Neural cell (in vitro differentiated cells): ENCODE results near the gene MSH4. TPM values are rescaled to one million over a fixed set of nuclear protein-coding genes. Genes with fewer than 3 reads are reported as not detected.

ENCODE experiments used
- H2AFZ ChIP-seq: fragments of 200-600, 300-800 bp; sonication (generic), shearing (Covaris generic); 2 replicates; pipeline ENCODE4 v1.6.0; 2014; ENCODE audit warnings: low read depth, mild to moderate bottlenecking, antibody characterized with exemption, low read length, moderate library complexity
- H3F3A ChIP-seq: fragments of 200-600 bp; shearing (Covaris generic); 2 replicates; pipeline ENCODE4 v1.6.1; 2016; ENCODE audit warnings: mild to moderate bottlenecking, moderate library complexity, mixed read lengths, antibody characterized with exemption, low read length; ENCODE audit not compliant: insufficient read depth, poor library complexity, severe bottlenecking
- H3K27ac ChIP-seq: fragments of 200-600, 300-800 bp; sonication (generic), shearing (Covaris generic); 2 replicates; pipeline ENCODE4 v1.5.1; 2014; ENCODE audit warnings: mild to moderate bottlenecking, low read length, moderate library complexity
- H3K27me3 ChIP-seq: fragments of 300-800, 200-600 bp; sonication (generic), shearing (Covaris generic); 2 replicates; pipeline ENCODE4 v1.6.0; 2014; ENCODE audit warnings: mild to moderate bottlenecking, low read depth, low read length, moderate library complexity; ENCODE audit not compliant: insufficient read depth
- H3K36me3 ChIP-seq: fragments of 300-800, 200-600 bp; sonication (generic), shearing (Covaris generic); 2 replicates; pipeline ENCODE4 v1.5.1; 2014; ENCODE audit warnings: mild to moderate bottlenecking, antibody characterized with exemption, low read length, moderate library complexity; ENCODE audit not compliant: insufficient read depth
- H3K4me2 ChIP-seq: fragments of 300-800, 200-600 bp; sonication (generic), shearing (Covaris generic); 2 replicates; pipeline ENCODE4 v1.6.0; 2014; ENCODE audit warnings: mild to moderate bottlenecking, low read length
- H3K4me3 ChIP-seq: fragments of 300-800, 200-600 bp; sonication (generic), shearing (Covaris generic); 2 replicates; pipeline ENCODE4 v1.5.1; 2014; ENCODE audit warnings: mild to moderate bottlenecking, low read length, moderate library complexity
- H3K79me2 ChIP-seq: fragments of 200-600 bp; shearing (Covaris generic); replicated peaks from 2 replicates; pipeline ENCODE4 v1.6.0; 2014; ENCODE audit warnings: mild to moderate bottlenecking, low read length, moderate library complexity; ENCODE audit not compliant: insufficient read depth
- H3K9ac ChIP-seq: fragments of 300-800, 200-600 bp; sonication (generic), shearing (Covaris generic); 2 replicates; pipeline ENCODE4 v1.6.1; 2016; ENCODE audit warnings: mild to moderate bottlenecking, low read length, mixed read lengths
- H3K9me2 ChIP-seq: fragments of 200-600 bp; shearing (Covaris generic); 2 replicates; pipeline ENCODE4 v1.6.1; 2016; ENCODE audit warnings: mild to moderate bottlenecking, low read length, mixed read lengths; ENCODE audit not compliant: insufficient read depth
- H3K9me3 ChIP-seq: fragments of 200-600, 300-800 bp; sonication (generic), shearing (Covaris generic); 2 replicates; pipeline ENCODE4 v1.6.1; 2016; ENCODE audit warnings: mild to moderate bottlenecking, mixed run types, low read length, moderate library complexity, mixed read lengths
- H4K20me1 ChIP-seq: fragments of 200-600 bp; shearing (Covaris generic); 2 replicates; pipeline ENCODE4 v1.6.1; 2016; ENCODE audit warnings: mild to moderate bottlenecking, mixed run types; ENCODE audit not compliant: insufficient read depth
- CTCF ChIP-seq: fragments of 450-650 bp; IDR thresholded peaks from 2 replicates; pipeline ENCODE4 v1.5.1; 2014; ENCODE audit warnings: antibody characterized with exemption, mild to moderate bottlenecking, moderate library complexity; ENCODE audit not compliant: poor library complexity, severe bottlenecking
- EP300 ChIP-seq: fragments of 450-650 bp; conservative IDR thresholded peaks from 2 replicates; pipeline ENCODE4 v1.6.1; 2014; ENCODE audit warnings: antibody characterized with exemption, mild to moderate bottlenecking, moderate library complexity; ENCODE audit not compliant: poor library complexity, severe bottlenecking
- EZH2 ChIP-seq: fragments of 200-600, 300-800 bp; shearing (Covaris generic), sonication (generic); IDR thresholded peaks from 2 replicates; pipeline ENCODE4 v1.6.1; 2014; ENCODE audit warnings: antibody characterized with exemption, low read length, borderline replicate concordance, mild to moderate bottlenecking; ENCODE audit not compliant: insufficient read depth, poor library complexity, severe bottlenecking
- MXI1 ChIP-seq: fragments of 450-650 bp; conservative IDR thresholded peaks from 2 replicates; pipeline ENCODE4 v1.6.1; 2014; ENCODE audit warnings: antibody characterized with exemption, mild to moderate bottlenecking; ENCODE audit not compliant: poor library complexity, severe bottlenecking
- POLR2AphosphoS5 ChIP-seq: IDR thresholded peaks from 2 replicates; pipeline ENCODE4 v1.6.1; 2012
- RAD21 ChIP-seq: fragments of 450-650 bp; conservative IDR thresholded peaks from 2 replicates; pipeline ENCODE4 v1.6.1; 2014; ENCODE audit warnings: antibody characterized with exemption, mild to moderate bottlenecking, moderate library complexity
- REST ChIP-seq: IDR thresholded peaks from 2 replicates; pipeline ENCODE4 v1.6.1; 2012; ENCODE audit warnings: borderline replicate concordance
- SMC3 ChIP-seq: fragments of 450-650 bp; conservative IDR thresholded peaks from 2 replicates; pipeline ENCODE4 v1.6.1; 2014; ENCODE audit warnings: antibody characterized with exemption, mild to moderate bottlenecking, moderate library complexity; ENCODE audit not compliant: poor library complexity
- TAF1 ChIP-seq: IDR thresholded peaks from 2 replicates; pipeline ENCODE4 v1.6.1; 2012; ENCODE audit warnings: low read depth
- polyA plus RNA-seq: library from polyadenylated mRNA; depleted of rRNA; stranded (reverse); fragments of >200 nt; gene quantifications from 2 replicates; pipeline ENCODE4 v1.2.3, GENCODE V29; 2014

The MSH4 gene
- polyA plus RNA-seq, 1 donor from 2014 or later = 0.43 TPM

GRCh38 chr1:75791022-75791421 lies 5.7 kb upstream of the MSH4 start:
- H3K27me3 ChIP-seq = no peaks in the 10 kb centered on the region
- no peak overlapping the region for H3K9ac ChIP-seq
- no peaks in the 10 kb centered on the region for H4K20me1 ChIP-seq
- no peak overlapping the region for H3K4me3 ChIP-seq
- no peak overlapping the region for H2AFZ ChIP-seq
- H3K4me2 ChIP-seq = no peak overlapping the region
- H3K27ac ChIP-seq = no peak overlapping the region
- H3K79me2 ChIP-seq = peaks cover 41% of the 10 kb centered on the region
- no peaks in the 10 kb centered on the region for H3K9me3 ChIP-seq
- no peaks in the 10 kb centered on the region for H3F3A ChIP-seq
- H3K36me3 ChIP-seq = peaks cover 14% of the 10 kb centered on the region
- no peaks in the 10 kb centered on the region for H3K9me2 ChIP-seq
- no peak for TF ChIP-seq EZH2
- TF ChIP-seq REST = no peak
- TF ChIP-seq RAD21 = no peak
- TF ChIP-seq SMC3 = no peak
- no peak for TF ChIP-seq TAF1
- TF ChIP-seq EP300 = no peak
- no peak for TF ChIP-seq MXI1
- TF ChIP-seq CTCF = no peak
- TF ChIP-seq POLR2AphosphoS5 = no peak

GRCh38 chr1:75792091-75792490 lies 4.6 kb upstream of the MSH4 start:
- H4K20me1 ChIP-seq = no peaks in the 10 kb centered on the region
- no peaks in the 10 kb centered on the region for H3F3A ChIP-seq
- H2AFZ ChIP-seq = no peak overlapping the region
- peaks cover 32% of the 10 kb centered on the region for H3K79me2 ChIP-seq
- H3K27ac ChIP-seq = no peak overlapping the region
- TF ChIP-seq MXI1 (no peak), SMC3 (no peak), EP300 (no peak), POLR2AphosphoS5 (no peak), CTCF (no peak), REST (no peak), EZH2 (no peak), RAD21 (no peak), TAF1 (no peak)
- H3K36me3 ChIP-seq = peaks cover 14% of the 10 kb centered on the region
- H3K9me2 ChIP-seq = no peaks in the 10 kb centered on the region
- no peak overlapping the region for H3K4me2 ChIP-seq
- H3K4me3 ChIP-seq = no peak overlapping the region
- no peak overlapping the region for H3K9ac ChIP-seq
- H3K9me3 ChIP-seq = no peaks in the 10 kb centered on the region
- no peaks in the 10 kb centered on the region for H3K27me3 ChIP-seq
